H1 (cell line): ENCODE results near the gene ANKRD13C. TPM values are rescaled to one million over a fixed set of nuclear protein-coding genes. Genes with fewer than 3 reads are reported as not detected.

Experiments used
- CTCF ChIA-PET: fragments of 300-600 bp; sonication (Branson Sonifier 250); formaldehyde crosslinking; loops from one replicate; lab custom pipeline; 2021; ENCODE audit not compliant: partially characterized antibody; lab: Charles Lee
- POLR2A ChIA-PET: fragments of 300-600 bp; sonication (Branson Sonifier 250); formaldehyde crosslinking; loops from one replicate; lab custom pipeline; 2021; ENCODE audit warnings: inconsistent platforms; ENCODE audit not compliant: partially characterized antibody; lab: Charles Lee
- DNase-seq, 2 experiments: peaks; one replicate each; pipeline versions ENCODE4 v3.0.0 to v3.0.0-alpha.2; 2010 to 2022; ENCODE audit warnings: low spot score in 2 of 2, low read depth in 1 of 2, mixed read lengths in 1 of 2
- FAIRE-seq: peaks from 2 replicates; lab custom pipeline; 2011; peaks lifted over from hg19 to GRCh38; lab: Jason Lieb, UNC
- H2AFZ ChIP-seq: 2 replicates; pipeline ENCODE4 v1.8.1; 2012; ENCODE audit warnings: low read length, inconsistent platforms
- H2AK5ac ChIP-seq: 2 replicates; pipeline ENCODE4 v1.6.1; 2013; ENCODE audit warnings: low read depth, low read length
- H2BK120ac ChIP-seq: replicated peaks from 2 replicates; pipeline ENCODE3; 2013; ENCODE audit warnings: low read depth, low read length, inconsistent platforms
- H2BK12ac ChIP-seq: 2 replicates; pipeline ENCODE4 v1.6.1; 2013; ENCODE audit warnings: low read depth, low read length
- H2BK15ac ChIP-seq: 2 replicates; pipeline ENCODE4 v1.6.1; 2013; ENCODE audit warnings: low read length
- H2BK20ac ChIP-seq: 2 replicates; pipeline ENCODE4 v1.6.1; 2013; ENCODE audit warnings: low read length
- H2BK5ac ChIP-seq: 2 replicates; pipeline ENCODE4 v1.6.1; 2013; ENCODE audit warnings: low read depth, low read length
- H3K14ac ChIP-seq: 2 replicates; pipeline ENCODE4 v1.6.1; 2013; ENCODE audit warnings: inconsistent platforms; ENCODE audit not compliant: insufficient read length
- H3K18ac ChIP-seq: 2 replicates; pipeline ENCODE4 v1.6.1; 2013; ENCODE audit warnings: low read length; ENCODE audit errors: extremely low read depth
- H3K23ac ChIP-seq: 2 replicates; pipeline ENCODE4 v1.6.1; 2013; ENCODE audit warnings: inconsistent platforms; ENCODE audit not compliant: insufficient read length
- H3K23me2 ChIP-seq: 2 replicates; pipeline ENCODE4 v1.6.1; 2013; ENCODE audit warnings: low read depth, low read length
- H3K27ac ChIP-seq: 2 replicates; pipeline ENCODE4 v1.6.1; 2011; ENCODE audit warnings: low read depth, low read length, inconsistent platforms
- H3K27me3 ChIP-seq, 4 experiments: replicated peaks in 1 of 4; 1 replicate in 1 of 4; 2 replicates in 3 of 4; pipeline versions ENCODE4 v1.6.1 to v1.8.1; 2011 to 2013; ENCODE audit warnings: low read length in 3 of 4, mild to moderate bottlenecking in 3 of 4, inconsistent platforms in 2 of 4, mixed read lengths in 2 of 4, moderate library complexity in 1 of 4; ENCODE audit not compliant: control insufficient read depth in 3 of 4, insufficient read depth in 3 of 4; ENCODE audit errors: extremely low read depth in 1 of 4
- H3K36me3 ChIP-seq, 4 experiments: 2 replicates each; pipeline versions ENCODE4 v1.6.1 to v1.8.1; 2011 to 2013; ENCODE audit warnings: mild to moderate bottlenecking in 4 of 4, low read length in 3 of 4, moderate library complexity in 2 of 4, control low read depth in 1 of 4, inconsistent platforms in 1 of 4; ENCODE audit not compliant: insufficient read depth in 4 of 4, control insufficient read depth in 2 of 4
- H3K4ac ChIP-seq: replicated peaks from 2 replicates; pipeline ENCODE3; 2013; ENCODE audit warnings: low read length, low read depth, mixed read lengths, inconsistent platforms; ENCODE audit not compliant: insufficient read length
- H3K4me1 ChIP-seq, 4 experiments: replicated peaks in 1 of 4; 1 replicate in 1 of 4; 2 replicates in 3 of 4; pipeline versions ENCODE4 v1.6.1 to v1.8.1; 2011 to 2013; ENCODE audit warnings: low read length in 3 of 4, inconsistent platforms in 2 of 4, mixed read lengths in 1 of 4; ENCODE audit not compliant: insufficient read depth in 4 of 4, control insufficient read depth in 3 of 4
- H3K4me2 ChIP-seq, 2 experiments: 2 replicates each; pipeline versions ENCODE4 v1.6.1 to v1.8.1; 2011 to 2013; ENCODE audit warnings: low read depth in 2 of 2, low read length in 2 of 2, control low read depth in 1 of 2, inconsistent platforms in 1 of 2, mild to moderate bottlenecking in 1 of 2; ENCODE audit not compliant: insufficient read depth in 1 of 2
- H3K4me3 ChIP-seq, 4 experiments: fragments of 200-600, 300-600 bp in 1 of 4; sonication (generic), shearing (Covaris generic), sonication (Bioruptor Twin) in 1 of 4; 2 replicates each; pipeline versions ENCODE4 v1.5.1 to v1.8.1; 2011 to 2016; ENCODE audit warnings: low read length in 4 of 4, low read depth in 3 of 4, control low read depth in 2 of 4, inconsistent platforms in 2 of 4, mild to moderate bottlenecking in 2 of 4, mixed read lengths in 1 of 4, moderate library complexity in 1 of 4; ENCODE audit not compliant: insufficient read depth in 2 of 4; ENCODE audit errors: extremely low read depth in 1 of 4
- H3K56ac ChIP-seq: replicated peaks from 2 replicates; pipeline ENCODE3; 2013; ENCODE audit warnings: low read depth, mild to moderate bottlenecking, mixed read lengths, low read length, inconsistent platforms; ENCODE audit not compliant: insufficient read length
- H3K79me1 ChIP-seq: 2 replicates; pipeline ENCODE4 v1.6.1; 2013; ENCODE audit warnings: low read depth, low read length, control low read depth
- H3K79me2 ChIP-seq, 2 experiments: 2 replicates each; pipeline versions ENCODE4 v1.6.1 to v1.8.1; 2012 to 2013; ENCODE audit warnings: low read length in 2 of 2, mild to moderate bottlenecking in 2 of 2, inconsistent platforms in 1 of 2; ENCODE audit not compliant: insufficient read depth in 2 of 2, control insufficient read depth in 1 of 2
- H3K9ac ChIP-seq, 4 experiments: replicated peaks in 1 of 4; 1 replicate in 1 of 4; 2 replicates in 3 of 4; pipeline versions ENCODE4 v1.6.1 to v1.8.1; 2011 to 2013; ENCODE audit warnings: low read depth in 3 of 4, low read length in 3 of 4, control low read depth in 2 of 4, mild to moderate bottlenecking in 2 of 4, moderate library complexity in 2 of 4, inconsistent platforms in 1 of 4; ENCODE audit errors: extremely low read depth in 1 of 4
- H3K9me3 ChIP-seq, 2 experiments: 2 replicates each; pipeline versions ENCODE4 v1.6.1 to v1.8.1; 2012 to 2013; ENCODE audit warnings: mild to moderate bottlenecking in 2 of 2, moderate library complexity in 2 of 2, control low read depth in 1 of 2, inconsistent platforms in 1 of 2, low read depth in 1 of 2, low read length in 1 of 2, mixed read lengths in 1 of 2; ENCODE audit not compliant: insufficient read depth in 2 of 2
- H4K20me1 ChIP-seq, 2 experiments: replicated peaks in 1 of 2; 2 replicates each; pipeline versions ENCODE3 to v1.8.1; 2011 to 2013; ENCODE audit warnings: inconsistent platforms in 2 of 2, low read length in 2 of 2, mild to moderate bottlenecking in 1 of 2; ENCODE audit not compliant: insufficient read depth in 2 of 2, control insufficient read depth in 1 of 2
- H4K5ac ChIP-seq: 2 replicates; pipeline ENCODE4 v1.6.1; 2013; ENCODE audit warnings: low read length, low read depth, mixed read lengths, inconsistent platforms; ENCODE audit not compliant: insufficient read length
- H4K8ac ChIP-seq: 2 replicates; pipeline ENCODE4 v1.8.0; 2013; ENCODE audit warnings: mild to moderate bottlenecking, moderate library complexity, low read length, inconsistent platforms; ENCODE audit not compliant: insufficient read depth; ENCODE audit errors: extremely low read depth
- H4K91ac ChIP-seq: replicated peaks from 2 replicates; pipeline ENCODE3; 2013; ENCODE audit warnings: low read length, mixed read lengths, inconsistent platforms; ENCODE audit not compliant: insufficient read length
- ASH2L ChIP-seq: fragments of 200-600, 300-600 bp; sonication (generic); IDR thresholded peaks from one replicate; pipeline ENCODE4 v1.7.1; 2017; ENCODE audit warnings: low read length
- BCL11A ChIP-seq, 2 experiments: IDR thresholded peaks; one replicate each; pipeline ENCODE4 v1.6.1; 2011; ENCODE audit warnings: low read depth in 2 of 2, low read length in 2 of 2, mild to moderate bottlenecking in 2 of 2
- BRCA1 ChIP-seq: IDR thresholded peaks from 2 replicates; pipeline ENCODE4 v1.6.1; 2012; ENCODE audit warnings: low read depth, low read length, improper control_type of control experiment
- CBX8 ChIP-seq: fragments of 300-800, 300-1000 bp; sonication (generic); IDR thresholded peaks from 2 replicates; pipeline ENCODE4 v1.7.1; 2016; ENCODE audit warnings: low read depth, low read length, borderline replicate concordance
- CHD2 ChIP-seq: IDR thresholded peaks from 2 replicates; pipeline ENCODE4 v1.6.1; 2012; ENCODE audit warnings: low read length, improper control_type of control experiment
- CREB1 ChIP-seq: IDR thresholded peaks from 2 replicates; pipeline ENCODE4 v1.6.1; 2012; ENCODE audit warnings: inconsistent platforms
- NANOG ChIP-seq: IDR thresholded peaks from 2 replicates; pipeline ENCODE4 v1.6.1; 2011; ENCODE audit warnings: low read length, low read depth, mild to moderate bottlenecking, inconsistent platforms; ENCODE audit not compliant: insufficient read depth, poor library complexity, severe bottlenecking
- NRF1 ChIP-seq: IDR thresholded peaks from 2 replicates; pipeline ENCODE4 v1.6.1; 2011; ENCODE audit warnings: mild to moderate bottlenecking, low read depth, low read length, improper control_type of control experiment
- PHF8 ChIP-seq: fragments of 200-600 bp; sonication (generic); conservative IDR thresholded peaks from 2 replicates; pipeline ENCODE4 v1.7.1; 2012; ENCODE audit warnings: low read depth, mild to moderate bottlenecking, inconsistent platforms, low read length, moderate library complexity
- POLR2A ChIP-seq, 2 experiments: IDR thresholded peaks; 1 replicate in 1 of 2; 2 replicates in 1 of 2; pipeline ENCODE4 v1.6.1; 2011; ENCODE audit warnings: low read depth in 2 of 2, low read length in 2 of 2, mild to moderate bottlenecking in 2 of 2; ENCODE audit errors: control extremely low read depth in 1 of 2
- RFX5 ChIP-seq: IDR thresholded peaks from 2 replicates; pipeline ENCODE4 v1.6.1; 2011; ENCODE audit warnings: low read depth, low read length, improper control_type of control experiment, borderline replicate concordance
- RNF2 ChIP-seq: fragments of 200-900, 300-1000 bp; sonication (generic); IDR thresholded peaks from 2 replicates; pipeline ENCODE4 v1.7.1; 2016; ENCODE audit warnings: borderline replicate concordance, low read depth, mild to moderate bottlenecking, antibody characterized with exemption, low read length; ENCODE audit not compliant: poor library complexity, severe bottlenecking; ENCODE audit errors: missing control alignments
- TCF12 ChIP-seq: IDR thresholded peaks from 2 replicates; pipeline ENCODE4 v1.6.1; 2011; ENCODE audit warnings: low read depth, mild to moderate bottlenecking, low read length
- YY1 ChIP-seq: IDR thresholded peaks from 2 replicates; pipeline ENCODE4 v1.6.1; 2011; ENCODE audit warnings: low read depth, mild to moderate bottlenecking, low read length
- ZNF274 ChIP-seq: IDR thresholded peaks from 2 replicates; pipeline ENCODE4 v1.7.0; 2012; ENCODE audit warnings: low read length, borderline replicate concordance; ENCODE audit errors: extremely low read depth
- WGBS, 2 experiments: shearing (Covaris generic) in 1 of 2; methylation state at CpG; one replicate each; pipeline versions ENCODE4 v1.1.6 to v1.1.7; 2013 to 2015; ENCODE audit warnings: low lambda C conversion rate in 2 of 2, mixed read lengths in 2 of 2, inconsistent platforms in 1 of 2, low coverage in 1 of 2, missing lambda C conversion rate in 1 of 2; ENCODE audit not compliant: insufficient replicate concordance in 2 of 2, insufficient coverage in 1 of 2, insufficient read length in 1 of 2; ENCODE audit errors: extremely low coverage in 1 of 2, missing lambda C conversion rate in 1 of 2; 5-methylcytosine and 5-hydroxymethylcytosine counted together
- polyA plus RNA-seq, 7 experiments: library from polyadenylated mRNA; depleted of rRNA in 3 of 7; stranded (reverse) in 5 of 7; unstranded in 2 of 7; fragments of >200 nt in 5 of 7; fragments of 200-250 nt in 2 of 7; gene quantifications; 1 replicate in 5 of 7; 2 replicates in 1 of 7; 4 replicates in 1 of 7; pipeline versions ENCODE4 v1.2.1 to v1.2.3, GENCODE V29; 2011 to 2013; ENCODE audit warnings: missing spikeins in 2 of 7, mixed read lengths in 2 of 7
- total RNA-seq: library from RNA; stranded (reverse); fragmentation: NEBNext Ultra II Directional; extraction: Animal tissue kit (Norgen Biotek cat#: 25700); gene quantifications from 2 replicates; pipeline ENCODE4 v1.2.1, GENCODE V29; 2021

The ANKRD13C gene
- total and polyA plus RNA-seq, 2 of the 8 experiments (the other 6 are each of a cell fraction or from before 2014, with no cell fraction given) = 4.8 to 21.7 TPM

- Histone ChIP-seq H3K27ac (no peak overlapping the region), H3K4me2 (no peak overlapping the region)
- TF ChIP-seq ZNF274 (no peak), CHD2 (no peak), CREB1 (no peak), BRCA1 (no peak), BCL11A (IDR thresholded peaks at IDR 0.05; ENCODE audit: low read depth in 2 of 2, low read length in 2 of 2) (no peak), NANOG (no peak), NRF1 (no peak), RFX5 (no peak), YY1 (no peak), RNF2 (no peak), TCF12 (no peak), POLR2A (IDR thresholded peaks at IDR 0.05; ENCODE audit: control extremely low read depth in 1 of 2, low read depth in 2 of 2, low read length in 2 of 2) (no peak), CBX8 (no peak), PHF8 (no peak), ASH2L (no peak)
- TF ChIP-seq, all 59 proteins: peak for 0
- FAIRE-seq (no peak), DNase-seq (no peak)
- Histone ChIP-seq H3K79me1 (no peaks in the 10 kb centered on the region), H3K79me2 (peaks cover 0 to 46% of the 10 kb centered on the region in 2 experiments; a peak in 2 of 4 replicates), H2BK20ac (no peak overlapping the region), H3K4me1 (no peaks in the 10 kb centered on the region), H3K4ac (no peak overlapping the region), H2BK120ac (no peak overlapping the region), H4K20me1 (peaks cover 0 to 3% of the 10 kb centered on the region in 2 experiments), H2BK5ac (no peak overlapping the region), H2AFZ (no peak overlapping the region), H2BK12ac (no peak overlapping the region), H4K91ac (no peak overlapping the region), H2BK15ac (no peak overlapping the region), H3K18ac (no peak overlapping the region), H3K9me3 (no peaks in the 10 kb centered on the region), H3K23me2 (no peaks in the 10 kb centered on the region), H3K14ac (no peak overlapping the region), H3K36me3 (peaks cover 0 to 4% (median 2%) of the 10 kb centered on the region in 4 experiments; a peak in 2 of 8 replicates), H3K23ac (no peak overlapping the region), H4K8ac (peak overlapping the region; percentile 51), H4K5ac (no peak overlapping the region), H3K4me3 (no peak overlapping the region), H3K9ac (no peak overlapping the region), H2AK5ac (no peak overlapping the region), H3K27me3 (no peaks in the 10 kb centered on the region), H3K56ac (no peak overlapping the region)
- 96% methylated on average over 9 of the region's 9 CpGs; no CpG with 5 or more reads in 1 of the 2 experiments for WGBS, 2 experiments
- ChIA-PET POLR2A (interaction anchor here (1.5 kb wide), 1 partner anchor 76 kb away, joined by 6 read pairs; the partner anchor contains the start of gene CTH), CTCF (interaction anchor here (0.7 kb wide), 1 partner anchor 277 kb away, joined by 3 read pairs; no protein-coding TSS in a partner anchor)
Observed at GRCh38 chr1:70334436-70334835, 20.1 kb downstream of the ANKRD13C start.
